GM10266 (cell line): ENCODE results near the gene CAMKK1.
A peak's percentile ranks its signal among the peaks of the same experiment; 100 is the strongest.

Experiments
- DNase-seq: peaks from one replicate; pipeline ENCODE4 v3.0.0; 2012; ENCODE audit errors: extremely low spot score
- CTCF ChIP-seq: IDR thresholded peaks from 2 replicates; pipeline ENCODE4 v1.5.1; 2012; ENCODE audit warnings: mild to moderate bottlenecking, low read depth; ENCODE audit not compliant: control insufficient read depth, insufficient read depth; ENCODE audit errors: missing control alignments

CAMKK1 gene

GRCh38 chr17:3910420-3911270, 17.8 kb upstream of the CAMKK1 start:
- DNase-seq: no peak
- TF ChIP-seq CTCF: no peak

- no peak for TF ChIP-seq CTCF
- DNase-seq: no peak
Measured at GRCh38 chr17:3909257-3909656, 16.4 kb upstream of the CAMKK1 start.

GRCh38 chr17:3907483-3908216, 14.8 kb upstream of the CAMKK1 start:
- DNase-seq: no peak
- peak; percentile 60 for TF ChIP-seq CTCF

- TF ChIP-seq CTCF: no peak
- no peak for DNase-seq
Measured at GRCh38 chr17:3906881-3907280, 14.0 kb upstream of the CAMKK1 start.

GRCh38 chr17:3905017-3905520, 12.2 kb upstream of the CAMKK1 start:
- no peak for TF ChIP-seq CTCF
- no peak for DNase-seq

- no peak for DNase-seq
- TF ChIP-seq CTCF: no peak
Measured at GRCh38 chr17:3904501-3904900, 11.6 kb upstream of the CAMKK1 start.

GRCh38 chr17:3903881-3904290, 11.0 kb upstream of the CAMKK1 start:
- no peak for DNase-seq
- TF ChIP-seq CTCF: no peak
